Thoracic aorta (tissue), 2 donors: ENCODE results near the gene GAK. TPM values are rescaled to one million over a fixed set of nuclear protein-coding genes. Genes with fewer than 3 reads are reported as not detected.

ENCODE experiments used
- ATAC-seq: fragments of 150-250 bp; one replicate; pipeline ENCODE4 v1.8.0; 2017; ENCODE audit warnings: low read depth; ENCODE audit not compliant: insufficient number of reproducible peaks, low FRiP score
- DNase-seq: peaks from one replicate; pipeline ENCODE4 v3.0.0-alpha.2; 2020; ENCODE audit warnings: low spot score
- H3K27ac ChIP-seq, 2 donors: fragments of 200-600 bp; sonication (generic); 1 replicate in 1 of 2; 2 replicates in 1 of 2; pipeline ENCODE4 v1.5.1; 2016; ENCODE audit warnings: mild to moderate bottlenecking in 2 of 2, moderate library complexity in 2 of 2
- H3K27me3 ChIP-seq: fragments of 200-600 bp; sonication (generic); replicated peaks from 2 replicates; pipeline ENCODE4 v1.6.0; 2016; ENCODE audit warnings: mild to moderate bottlenecking; ENCODE audit not compliant: insufficient read depth
- H3K36me3 ChIP-seq: fragments of 200-600 bp; sonication (generic); one replicate; pipeline ENCODE4 v1.5.1; 2016
- H3K4me1 ChIP-seq, 2 donors: fragments of 200-600 bp; sonication (generic); 1 replicate in 1 of 2; 2 replicates in 1 of 2; pipeline versions ENCODE4 v1.5.1 to v1.6.0; 2016; ENCODE audit warnings: low read depth in 2 of 2, mild to moderate bottlenecking in 1 of 2; ENCODE audit not compliant: control insufficient read depth in 1 of 2
- H3K4me3 ChIP-seq: fragments of 200-600 bp; sonication (generic); 2 replicates; pipeline ENCODE4 v1.5.1; 2016; ENCODE audit warnings: mild to moderate bottlenecking
- H3K9me3 ChIP-seq: fragments of 200-600 bp; sonication (generic); 2 replicates; pipeline ENCODE4 v1.5.1; 2016
- CTCF ChIP-seq: fragments of 200-600 bp; sonication (generic); IDR thresholded peaks from one replicate; pipeline ENCODE4 v1.5.1; 2019; ENCODE audit warnings: antibody characterized with exemption
- total RNA-seq, 2 donors: library from RNA; depleted of rRNA; stranded (reverse); fragments of >200 nt; gene quantifications; one replicate each; pipeline versions ENCODE4 v1.1.0 to v1.2.3, GENCODE V29; 2016

Gene GAK
- total RNA-seq, 2 donors from 2014 or later = 111 to 170 TPM

GRCh38 chr4:909821-910220 is 22.3 kb downstream of the GAK start:
- DNase-seq (no peak), ATAC-seq (no peak)
- Histone ChIP-seq H3K4me3 (no peak overlapping the region), H3K36me3 (peaks cover 30% of the 10 kb centered on the region), H3K4me1 (no peaks in the 10 kb centered on the region), H3K27ac (no peak overlapping the region), H3K9me3 (no peaks in the 10 kb centered on the region), H3K27me3 (no peaks in the 10 kb centered on the region)
- TF ChIP-seq CTCF = no peak

DNA sequence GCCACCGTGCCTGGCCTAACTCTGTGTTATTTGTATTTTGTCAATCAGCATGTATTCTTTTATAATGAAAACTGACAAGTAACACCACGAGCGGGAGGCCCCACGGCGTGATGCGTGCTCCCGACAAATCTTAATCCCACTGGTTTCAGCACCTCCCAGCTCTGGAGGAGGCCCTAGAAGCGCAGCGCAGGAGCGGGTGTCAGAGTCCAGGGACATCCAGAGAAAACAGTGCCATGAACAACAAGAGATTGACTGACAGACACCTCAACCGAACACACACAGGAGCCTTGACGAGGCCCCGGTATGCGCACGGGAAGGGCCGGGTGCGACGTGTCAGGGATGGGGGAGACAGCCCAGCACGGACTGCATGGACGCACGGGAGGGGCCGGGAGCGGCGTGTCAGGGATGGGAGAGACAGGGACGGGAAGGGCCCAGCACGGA is 23.0 kb downstream of the GAK start:
- DNase-seq = no peak
- H3K9me3 ChIP-seq = no peaks in the 10 kb centered on the region
- H3K4me1 ChIP-seq = no peaks in the 10 kb centered on the region

DNA sequence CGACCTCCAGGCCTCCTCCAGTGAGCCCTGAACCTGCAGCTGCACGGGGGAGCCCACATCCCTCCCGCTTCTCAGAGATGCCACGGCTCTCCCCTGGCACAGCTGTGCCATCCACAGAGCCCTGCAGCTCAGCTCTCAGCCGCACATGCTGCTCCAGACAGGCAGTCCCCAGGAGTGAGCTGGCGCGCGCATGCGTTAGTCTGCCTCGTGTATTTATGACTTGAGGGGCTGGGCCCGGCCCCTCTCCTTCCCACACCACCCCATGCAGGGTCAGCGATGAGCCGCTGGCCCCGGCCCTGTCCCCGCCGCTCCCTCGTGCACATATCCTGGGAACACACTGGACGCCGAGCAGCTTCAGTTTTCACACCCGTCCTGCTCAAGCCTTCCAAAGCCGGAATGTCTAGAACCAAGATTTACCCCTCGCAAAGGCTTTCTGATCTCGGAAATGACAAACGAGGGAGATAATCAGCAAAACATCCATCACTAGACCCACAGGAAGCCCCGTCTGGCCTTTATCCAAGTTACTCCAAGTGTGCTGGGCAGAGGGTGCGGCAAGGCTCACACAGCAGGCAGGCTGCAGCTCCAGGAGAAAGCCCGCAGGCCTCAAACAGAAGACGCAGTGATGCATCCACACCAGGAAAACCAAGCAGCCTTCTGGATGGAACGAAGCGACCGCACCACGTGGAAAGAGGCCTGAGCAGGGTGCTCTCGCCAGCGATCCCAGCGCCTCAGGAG is 24.3 kb downstream of the GAK start:
- ATAC-seq (no peak), DNase-seq (no peak)
- H3K4me1 ChIP-seq = no peaks in the 10 kb centered on the region
- no peak overlapping the region for H3K4me3 ChIP-seq
- H3K9me3 ChIP-seq = no peaks in the 10 kb centered on the region
- no peaks in the 10 kb centered on the region for H3K27me3 ChIP-seq
- H3K36me3 ChIP-seq = peaks cover 33% of the 10 kb centered on the region
- H3K27ac ChIP-seq = no peak overlapping the region
- TF ChIP-seq CTCF = no peak

More for the DNA sequence above, 23.0 kb downstream of the GAK start:
- no peak for ATAC-seq
- H3K27ac ChIP-seq = no peak overlapping the region
- peaks cover 30% of the 10 kb centered on the region for H3K36me3 ChIP-seq
- no peak overlapping the region for H3K4me3 ChIP-seq
- no peaks in the 10 kb centered on the region for H3K27me3 ChIP-seq
- TF ChIP-seq CTCF = no peak

DNA sequence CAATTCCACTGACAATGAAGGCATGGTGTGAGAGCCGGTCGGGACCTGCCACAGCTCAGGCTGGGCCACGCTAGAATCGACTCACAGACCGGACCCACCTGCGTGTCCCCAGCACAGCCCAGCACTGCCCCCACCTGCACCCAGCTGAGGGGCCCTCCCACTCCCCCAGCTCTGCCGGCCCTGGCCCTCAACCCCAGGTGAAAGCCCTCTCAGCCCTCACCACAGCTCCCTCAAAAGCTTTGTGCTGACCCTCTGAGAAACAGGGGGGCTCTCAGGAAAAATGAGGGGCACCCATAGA is 25.1 kb downstream of the GAK start:
- DNase-seq (no peak), ATAC-seq (no peak)
- no peaks in the 10 kb centered on the region for H3K27me3 ChIP-seq
- H3K9me3 ChIP-seq = no peaks in the 10 kb centered on the region
- H3K36me3 ChIP-seq = peaks cover 29% of the 10 kb centered on the region
- H3K4me1 ChIP-seq = no peaks in the 10 kb centered on the region
- H3K4me3 ChIP-seq = no peak overlapping the region
- no peak overlapping the region for H3K27ac ChIP-seq
- no peak for TF ChIP-seq CTCF

- Histone ChIP-seq H3K4me3 (no peak overlapping the region), H3K27ac (no peak overlapping the region), H3K36me3 (peaks cover 23% of the 10 kb centered on the region), H3K4me1 (no peaks in the 10 kb centered on the region), H3K27me3 (no peaks in the 10 kb centered on the region), H3K9me3 (no peaks in the 10 kb centered on the region)
- ATAC-seq = no peak
- no peak for DNase-seq
- TF ChIP-seq CTCF = no peak
Measured at GRCh38 chr4:906339-907102, 25.6 kb downstream of the GAK start.
